A549 treated with AZD9567 at 1 μM for 4 hours (cell line): Measurements from ENCODE around the gene GPR35. TPM values are rescaled to one million over a fixed set of nuclear protein-coding genes. Genes with fewer than 3 reads are reported as not detected.

Source experiments
- total RNA-seq: library from RNA; stranded (reverse); fragments of 200-300 nt; extraction: Qiagen RNA extraction; gene quantifications from 5 replicates; pipeline ENCODE4 v1.2.3, GENCODE V29; 2022; ENCODE audit not compliant: insufficient read depth

The GPR35 gene
- 0.79 to 1.4 TPM (median 0.98 TPM) in 5 replicates for total RNA-seq

GRCh38 chr2:240624950-240625621 lies at the start of gene GPR35:
TSS of gene GPR35 (plus strand) at chr2:240625480. CDS start at chr2:240629953, 4,473 bp downstream.

GRCh38 chr2:240586198-240586918 lies 38.9 kb upstream of the GPR35 start, which contains the start of gene CAPN10:
TSS of gene CAPN10 (plus strand) at chr2:240586734. CDS start at chr2:240586912, 178 bp downstream.

Other genes starting within 250 kb of the GPR35 start
- 183 to 244 TPM (median 233 TPM) in 5 replicates for gene GPC1, start 189.8 kb upstream of the GPR35 start, total RNA-seq
- gene ANKMY1, start 67.5 kb upstream of the GPR35 start, total RNA-seq, result 3.7 to 12.2 TPM (median 11.6 TPM) in 5 replicates
- gene DUSP28, start 65.1 kb upstream of the GPR35 start, total RNA-seq, result 3.3 to 8.8 TPM (median 8.3 TPM) in 5 replicates
- 39.3 to 66.8 TPM (median 62.5 TPM) in 5 replicates for gene RNPEPL1, start 57.0 kb upstream of the GPR35 start, total RNA-seq
- 15.4 to 29.2 TPM (median 25.6 TPM) in 5 replicates for gene CAPN10, start 38.7 kb upstream of the GPR35 start, total RNA-seq
- not detected in 5 replicates for gene AQP12B, start 57.4 kb downstream of the GPR35 start, total RNA-seq
- not detected in 5 replicates for gene AQP12A, start 66.4 kb downstream of the GPR35 start, total RNA-seq
- 0.70 to 5.0 TPM (median 0.92 TPM) in 5 replicates for gene KIF1A, start 194.7 kb downstream of the GPR35 start, total RNA-seq
- gene AGXT, start 243.3 kb downstream of the GPR35 start, total RNA-seq, result not detected in 5 replicates